ENCODE results near the gene MGST3. TPM values are rescaled to one million over a fixed set of nuclear protein-coding genes. Genes with fewer than 3 reads are reported as not detected.
A peak's percentile ranks its signal among the peaks of the same experiment; 100 is the strongest.

Gene MGST3
- total and polyA plus RNA-seq, 8 donors = 46.1 to 112 (median 55.9) TPM

GRCh38 chr1:165695031-165695430, 64.0 kb downstream of the MGST3 start:
- H3K4me3 ChIP-seq = no peak overlapping the region
- no peaks in the 10 kb centered on the region for H3K36me3 ChIP-seq
- DNase-seq (no peak), FAIRE-seq (no peak), ATAC-seq (no peak)
- no peaks in the 10 kb centered on the region for H3K27me3 ChIP-seq
- H3K9me3 ChIP-seq = no peaks in the 10 kb centered on the region
- no peak overlapping the region for H3K27ac ChIP-seq
- intact Hi-C loops (cut with DNase I) = no loop called here
- no peak for TF ChIP-seq CTCF (IDR thresholded peaks at IDR 0.05)
- peaks cover 11 to 19% (median 17%) of the 10 kb centered on the region in 3 donors for H3K4me1 ChIP-seq
- WGBS, 2 donors = 78 to 83% methylated on average over 7 of the region's 7 CpGs

GRCh38 chr1:165696625-165697100, 65.6 kb downstream of the MGST3 start:
- no peaks in the 10 kb centered on the region for H3K36me3 ChIP-seq
- peak overlapping the region in 1 of 4 donors; percentile 92 for H3K4me3 ChIP-seq
- no peaks in the 10 kb centered on the region for H3K9me3 ChIP-seq
- no peak overlapping the region for H3K27ac ChIP-seq
- peak in 1 of 6 donors; percentile 11 for DNase-seq
- intact Hi-C loops (cut with DNase I) = no loop called here
- H3K4me1 ChIP-seq = peaks cover 11 to 19% (median 17%) of the 10 kb centered on the region in 3 donors
- peak in 3 of 4 donors; percentile 20 to 54 (median 44) for ATAC-seq
- TF ChIP-seq CTCF (IDR thresholded peaks at IDR 0.05) = no peak
- 3% methylated on average over 2 of the region's 2 CpGs for WGBS, 2 donors
- H3K27me3 ChIP-seq = no peaks in the 10 kb centered on the region
- no peak for FAIRE-seq

GRCh38 chr1:165697491-165697880, 66.5 kb downstream of the MGST3 start:
- Histone ChIP-seq H3K36me3 (no peaks in the 10 kb centered on the region), H3K27ac (peak overlapping the region in 2 of 4 donors; percentile 88 to 91), H3K4me1 (peaks cover 11 to 19% (median 17%) of the 10 kb centered on the region in 3 donors), H3K9me3 (no peaks in the 10 kb centered on the region), H3K27me3 (no peaks in the 10 kb centered on the region), H3K4me3 (peak overlapping the region; percentile 41 to 92 (median 78))
- TF ChIP-seq CTCF (IDR thresholded peaks at IDR 0.05) = no peak
- DNase-seq (no peak), FAIRE-seq (no peak), ATAC-seq (no peak)
- intact Hi-C loops (cut with DNase I) = no loop called here
- WGBS, 2 donors = 43 to 50% methylated on average over 8 of the region's 8 CpGs

- intact Hi-C loops (cut with DNase I) = no loop called here
- no peak for FAIRE-seq
Measured at GRCh38 chr1:165697881-165698760, 67.1 kb downstream of the MGST3 start, which contains the start of gene ALDH9A1. ALDH9A1 (minus strand) TSS chr1:165698562; CDS start chr1:165698558, 4 bp downstream.

More at GRCh38 chr1:165697881-165698760, 67.1 kb downstream of the MGST3 start, which contains the start of gene ALDH9A1:
- DNase-seq = peak; percentile 82 to 92 (median 84)
- Histone ChIP-seq H3K36me3 (no peaks in the 10 kb centered on the region), H3K9me3 (no peaks in the 10 kb centered on the region), H3K27ac (peak within 1 kb of the TSS; percentile 49 to 91 (median 80)), H3K4me1 (peaks cover 11 to 19% (median 17%) of the 10 kb centered on the region in 3 donors), H3K27me3 (no peaks in the 10 kb centered on the region), H3K4me3 (peak within 1 kb of the TSS; percentile 41 to 92 (median 78))
- no peak for TF ChIP-seq CTCF (IDR thresholded peaks at IDR 0.05)
- ATAC-seq = peak; percentile 93 to 96 (median 96)
- WGBS, 2 donors = 0 to 1% methylated on average over 53 to 65 of the region's 65 CpGs

All from pancreas (tissue), 10 donors.